ENCODE measurements around the gene PRSS8. TPM values are rescaled to one million over a fixed set of nuclear protein-coding genes. Genes with fewer than 3 reads are reported as not detected.

The PRSS8 gene
- total and polyA plus RNA-seq, 4 donors: 0.10 to 1.5 (median 0.70) TPM

DNA sequence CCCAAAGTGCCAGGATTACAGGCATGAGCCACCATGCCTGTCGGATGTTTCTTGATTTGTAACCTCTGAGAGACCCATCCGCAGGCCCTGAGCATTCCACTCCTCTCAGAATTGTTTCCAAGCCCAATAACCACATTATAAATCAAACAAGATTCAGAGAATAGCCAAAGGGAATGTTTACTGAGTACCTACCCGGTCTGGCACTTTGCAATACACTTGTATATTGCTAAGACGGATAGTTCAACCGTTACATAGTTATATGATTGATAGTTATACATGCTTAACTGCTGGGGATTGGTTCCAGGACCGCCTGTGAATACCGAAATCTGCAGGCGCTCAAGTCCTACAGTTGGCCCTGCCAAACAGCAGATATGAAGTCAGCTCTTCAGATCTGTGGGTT is 21.1 kb downstream of the PRSS8 start:
- WGBS (ENCODE audit: insufficient coverage): 100% methylated on average over 4 of the region's 8 CpGs

DNA sequence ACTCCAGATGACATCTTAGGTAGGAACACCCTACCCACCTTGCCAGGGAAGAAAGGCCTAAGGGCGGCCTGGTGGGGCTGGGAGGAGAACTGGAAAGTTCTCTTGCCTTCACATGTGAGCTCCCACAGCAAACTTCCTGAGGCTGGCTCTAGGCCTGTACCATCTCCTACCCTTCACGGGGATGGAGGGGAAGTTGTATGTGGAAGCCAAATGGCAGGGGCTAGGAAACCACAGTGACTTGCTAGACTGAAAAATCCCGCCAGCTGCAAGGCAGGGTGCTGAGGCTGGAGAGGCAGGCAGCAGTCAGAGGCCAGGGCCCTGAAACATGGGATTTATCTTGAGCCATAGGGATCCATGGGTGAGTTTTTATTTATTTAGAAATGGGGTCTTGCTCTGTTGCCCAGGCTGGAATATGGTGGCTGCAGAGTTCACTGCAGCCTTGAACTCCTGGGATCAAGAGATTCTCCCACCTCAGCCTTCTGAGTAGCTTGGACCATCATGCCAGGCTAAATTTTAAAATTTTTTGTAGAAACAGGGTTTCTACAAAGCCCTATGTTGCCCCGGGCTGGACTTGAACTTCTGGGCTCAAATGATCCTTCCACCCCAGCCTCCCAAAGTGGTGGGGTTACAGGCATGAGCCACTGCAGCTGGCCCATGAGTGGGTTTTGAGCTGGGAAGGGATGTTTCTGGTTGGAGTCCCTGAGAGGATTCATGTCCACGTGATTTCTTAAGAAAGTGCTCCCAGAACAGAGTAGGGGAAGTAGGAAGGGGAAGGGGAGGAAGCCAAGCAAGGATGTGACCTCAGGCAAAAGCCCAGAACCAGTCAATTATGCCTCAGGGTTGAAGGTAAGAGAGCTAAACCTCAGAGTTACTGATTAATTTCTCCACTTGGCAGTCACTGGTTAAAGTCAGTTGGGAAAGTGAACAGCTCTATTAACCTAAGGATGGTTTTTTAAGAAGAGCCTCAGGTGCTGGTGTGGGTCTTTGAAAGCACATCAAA is 22.1 kb downstream of the PRSS8 start:
- H3K36me3 ChIP-seq (ENCODE audit: control insufficient read depth, insufficient read depth, low read length): peaks cover 47% of the 10 kb centered on the region
- no peaks in the 10 kb centered on the region for H3K9me3 ChIP-seq (ENCODE audit: control insufficient read depth, insufficient read depth, low read length)
- H3K27me3 ChIP-seq (ENCODE audit: control insufficient read depth, insufficient read depth, low read length): no peaks in the 10 kb centered on the region
- no peak overlapping the region for H3K4me3 ChIP-seq (ENCODE audit: low read depth, low read length)
- H3K4me1 ChIP-seq (ENCODE audit: control insufficient read depth, insufficient read depth, low read length): peaks cover 30% of the 10 kb centered on the region
- DNase-seq (ENCODE audit: low read depth in 4 of 6, low spot score in 6 of 6): no peak
- 81% methylated on average over 3 of the region's 5 CpGs for WGBS (ENCODE audit: insufficient coverage)
- H3K27ac ChIP-seq (ENCODE audit: low read depth, low read length): no peak overlapping the region

More for the DNA sequence above, 21.1 kb downstream of the PRSS8 start:
- Histone ChIP-seq H3K4me3 (ENCODE audit: low read depth, low read length) (no peak overlapping the region), H3K27ac (ENCODE audit: low read depth, low read length) (no peak overlapping the region), H3K4me1 (ENCODE audit: control insufficient read depth, insufficient read depth, low read length) (peaks cover 27% of the 10 kb centered on the region), H3K27me3 (ENCODE audit: control insufficient read depth, insufficient read depth, low read length) (no peaks in the 10 kb centered on the region), H3K9me3 (ENCODE audit: control insufficient read depth, insufficient read depth, low read length) (no peaks in the 10 kb centered on the region), H3K36me3 (ENCODE audit: control insufficient read depth, insufficient read depth, low read length) (peaks cover 47% of the 10 kb centered on the region)
- no peak for DNase-seq (ENCODE audit: low read depth in 4 of 6, low spot score in 6 of 6)

DNA sequence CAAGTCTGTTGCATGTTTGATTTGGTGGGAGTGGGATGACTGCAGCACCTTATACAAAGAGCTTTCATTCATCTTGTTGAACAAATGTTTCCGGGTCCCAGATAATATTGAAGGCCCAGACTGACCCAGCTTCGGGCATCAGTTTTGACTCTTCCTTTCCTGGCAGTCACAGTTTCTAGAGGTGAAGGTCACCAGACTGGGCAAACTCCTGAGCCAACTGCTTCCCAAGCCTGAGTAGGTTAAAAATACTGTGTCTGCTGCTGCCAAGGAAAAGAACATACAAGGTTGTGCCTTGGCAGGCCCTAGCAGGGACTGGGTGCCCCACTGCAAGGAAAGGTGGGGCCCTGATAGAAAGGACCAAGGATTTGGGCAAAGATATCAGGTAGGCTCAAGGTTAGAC is 22.8 kb downstream of the PRSS8 start:
- Histone ChIP-seq H3K4me3 (ENCODE audit: low read depth, low read length) (no peak overlapping the region), H3K36me3 (ENCODE audit: control insufficient read depth, insufficient read depth, low read length) (peaks cover 47% of the 10 kb centered on the region), H3K4me1 (ENCODE audit: control insufficient read depth, insufficient read depth, low read length) (peaks cover 27% of the 10 kb centered on the region), H3K9me3 (ENCODE audit: control insufficient read depth, insufficient read depth, low read length) (no peaks in the 10 kb centered on the region), H3K27me3 (ENCODE audit: control insufficient read depth, insufficient read depth, low read length) (no peaks in the 10 kb centered on the region), H3K27ac (ENCODE audit: low read depth, low read length) (no peak overlapping the region)
- no peak for DNase-seq (ENCODE audit: low read depth in 4 of 6, low spot score in 6 of 6)
- WGBS (ENCODE audit: insufficient coverage): 82% methylated on average over 2 of the region's 2 CpGs

DNA sequence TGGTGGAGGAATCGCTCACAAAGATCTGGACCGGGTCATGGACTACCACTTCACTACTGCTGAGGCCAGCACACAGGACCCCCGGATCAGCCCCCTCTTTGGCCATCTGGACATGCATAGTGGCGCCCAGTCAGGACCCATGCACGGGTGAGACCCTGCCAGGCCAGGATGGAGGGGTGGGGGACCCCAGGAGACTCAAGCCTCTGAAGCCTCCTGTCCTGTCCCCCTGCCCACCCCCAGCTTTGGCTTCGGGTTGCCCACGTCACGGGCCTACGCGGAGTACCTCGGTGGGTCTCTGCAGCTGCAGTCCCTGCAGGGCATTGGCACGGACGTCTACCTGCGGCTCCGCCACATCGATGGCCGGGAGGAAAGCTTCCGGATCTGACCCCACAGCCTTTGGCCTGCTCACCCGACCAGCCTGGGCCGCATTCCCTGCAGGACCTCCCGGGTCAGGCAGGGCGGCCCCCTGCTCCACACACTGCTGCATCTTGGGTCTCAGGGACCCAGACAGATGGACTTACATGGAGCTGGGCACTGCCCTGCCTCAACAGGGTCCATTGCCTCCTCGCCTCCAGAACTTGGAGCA is 23.6 kb downstream of the PRSS8 start:
- peaks cover 47% of the 10 kb centered on the region for H3K36me3 ChIP-seq (ENCODE audit: control insufficient read depth, insufficient read depth, low read length)
- H3K9me3 ChIP-seq (ENCODE audit: control insufficient read depth, insufficient read depth, low read length): no peaks in the 10 kb centered on the region
- DNase-seq (ENCODE audit: low read depth in 4 of 6, low spot score in 6 of 6): no peak
- no peak overlapping the region for H3K4me3 ChIP-seq (ENCODE audit: low read depth, low read length)
- peaks cover 26% of the 10 kb centered on the region for H3K4me1 ChIP-seq (ENCODE audit: control insufficient read depth, insufficient read depth, low read length)
- no peak overlapping the region for H3K27ac ChIP-seq (ENCODE audit: low read depth, low read length)
- H3K27me3 ChIP-seq (ENCODE audit: control insufficient read depth, insufficient read depth, low read length): no peaks in the 10 kb centered on the region
- 94% methylated on average over 19 of the region's 23 CpGs for WGBS (ENCODE audit: insufficient coverage)

DNA sequence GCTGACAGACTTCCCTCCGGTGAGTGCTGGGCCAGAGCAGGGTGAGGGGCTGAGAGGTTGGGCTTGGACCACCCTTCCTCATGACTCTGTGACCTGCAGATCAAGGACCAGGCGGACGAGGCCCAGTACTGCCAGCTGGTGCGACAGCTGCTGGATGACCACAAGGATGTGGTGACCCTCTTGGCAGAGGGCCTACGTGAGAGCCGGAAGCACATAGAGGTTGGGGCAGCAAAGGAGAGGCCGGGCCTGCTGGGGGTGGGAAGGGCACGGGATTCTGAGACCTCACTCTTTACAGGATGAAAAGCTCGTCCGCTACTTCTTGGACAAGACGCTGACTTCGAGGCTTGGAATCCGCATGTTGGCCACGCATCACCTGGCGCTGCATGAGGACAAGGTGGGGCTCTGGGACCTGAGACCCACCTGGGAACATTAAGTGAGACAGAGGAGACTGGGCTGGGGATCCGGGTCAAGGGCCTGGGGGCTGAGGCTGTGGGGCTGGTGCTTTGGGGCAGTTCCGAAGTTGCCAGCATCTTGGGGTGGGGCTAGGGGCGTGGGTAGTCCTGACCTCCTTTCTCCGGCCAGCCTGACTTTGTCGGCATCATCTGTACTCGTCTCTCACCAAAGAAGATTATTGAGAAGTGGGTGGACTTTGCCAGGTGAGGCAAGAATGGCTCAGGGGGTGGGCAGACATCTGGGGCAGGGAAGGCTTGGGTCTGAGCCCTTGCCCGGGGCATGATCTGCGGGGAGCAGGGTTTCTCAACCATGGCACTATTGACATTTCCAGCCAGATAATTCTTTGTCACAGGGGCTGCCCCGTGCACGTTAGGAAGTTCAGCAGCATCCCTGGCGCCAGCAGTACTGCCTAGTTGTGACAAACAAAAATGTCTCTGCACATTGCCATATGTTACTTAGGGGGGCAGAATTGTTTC is 25.2 kb downstream of the PRSS8 start:
- peaks cover 25% of the 10 kb centered on the region for H3K4me1 ChIP-seq (ENCODE audit: control insufficient read depth, insufficient read depth, low read length)
- H3K27ac ChIP-seq (ENCODE audit: low read depth, low read length): no peak overlapping the region
- no peak overlapping the region for H3K4me3 ChIP-seq (ENCODE audit: low read depth, low read length)
- H3K36me3 ChIP-seq (ENCODE audit: control insufficient read depth, insufficient read depth, low read length): peaks cover 47% of the 10 kb centered on the region
- 92% methylated on average over 24 of the region's 26 CpGs for WGBS (ENCODE audit: insufficient coverage)
- H3K27me3 ChIP-seq (ENCODE audit: control insufficient read depth, insufficient read depth, low read length): no peaks in the 10 kb centered on the region
- no peak for DNase-seq (ENCODE audit: low read depth in 4 of 6, low spot score in 6 of 6)
- H3K9me3 ChIP-seq (ENCODE audit: control insufficient read depth, insufficient read depth, low read length): no peaks in the 10 kb centered on the region

DNA sequence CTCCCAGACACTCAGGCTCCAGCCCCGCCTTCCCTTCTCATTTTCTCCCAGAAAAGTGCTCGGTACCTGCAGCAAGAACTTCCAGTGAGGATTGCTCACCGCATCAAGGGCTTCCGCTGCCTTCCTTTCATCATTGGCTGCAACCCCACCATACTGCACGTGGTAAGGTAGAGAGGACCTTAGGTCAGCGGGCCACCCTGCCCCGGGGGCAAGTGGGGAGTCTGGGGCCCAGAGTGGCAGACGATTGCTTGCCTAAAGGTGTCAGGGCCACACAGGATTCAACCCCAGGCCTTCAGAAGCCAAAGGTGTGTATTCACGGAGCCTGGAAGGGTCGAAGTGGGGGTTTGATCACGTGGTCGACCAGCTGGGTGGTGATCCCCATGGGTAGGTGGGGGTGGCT is 25.9 kb downstream of the PRSS8 start:
- Histone ChIP-seq H3K36me3 (ENCODE audit: control insufficient read depth, insufficient read depth, low read length) (peaks cover 47% of the 10 kb centered on the region), H3K9me3 (ENCODE audit: control insufficient read depth, insufficient read depth, low read length) (no peaks in the 10 kb centered on the region), H3K4me1 (ENCODE audit: control insufficient read depth, insufficient read depth, low read length) (peaks cover 25% of the 10 kb centered on the region), H3K27ac (ENCODE audit: low read depth, low read length) (no peak overlapping the region), H3K4me3 (ENCODE audit: low read depth, low read length) (no peak overlapping the region), H3K27me3 (ENCODE audit: control insufficient read depth, insufficient read depth, low read length) (no peaks in the 10 kb centered on the region)
- 94% methylated on average over 7 of the region's 12 CpGs for WGBS (ENCODE audit: insufficient coverage)
- DNase-seq (ENCODE audit: low read depth in 4 of 6, low spot score in 6 of 6): no peak

DNA sequence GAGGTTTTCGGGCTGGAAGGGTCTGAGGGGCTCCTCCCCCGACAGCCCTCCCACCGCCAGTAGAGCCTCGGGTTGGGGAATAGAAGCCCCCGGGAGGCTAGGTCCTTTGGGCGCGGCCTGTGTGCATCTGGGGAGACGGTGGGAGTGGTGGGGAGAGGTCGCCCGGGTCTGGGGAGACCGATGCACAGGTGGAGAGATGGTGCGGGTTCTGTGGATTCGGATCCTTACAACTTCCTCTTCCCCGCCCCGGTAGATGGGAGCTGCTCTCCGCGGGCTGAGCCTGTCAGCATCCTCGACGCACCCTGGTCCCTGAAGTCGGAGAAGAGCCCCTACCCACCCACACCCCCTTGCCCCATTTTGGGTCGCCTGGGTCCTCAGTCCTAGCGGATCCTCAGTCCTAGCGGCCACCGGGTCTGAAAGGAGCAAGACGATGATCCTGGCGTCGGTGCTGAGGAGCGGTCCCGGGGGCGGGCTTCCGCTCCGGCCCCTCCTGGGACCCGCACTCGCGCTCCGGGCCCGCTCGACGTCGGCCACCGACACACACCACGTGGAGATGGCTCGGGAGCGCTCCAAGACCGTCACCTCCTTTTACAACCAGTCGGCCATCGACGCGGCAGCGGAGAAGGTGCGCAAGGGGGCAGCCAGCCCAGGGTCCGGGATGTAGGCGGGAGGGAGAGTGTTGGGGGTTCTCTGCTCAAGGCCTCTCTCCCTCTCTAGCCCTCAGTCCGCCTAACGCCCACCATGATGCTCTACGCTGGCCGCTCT is 26.6 kb downstream of the PRSS8 start:
- no peak overlapping the region for H3K27ac ChIP-seq (ENCODE audit: low read depth, low read length)
- no peaks in the 10 kb centered on the region for H3K9me3 ChIP-seq (ENCODE audit: control insufficient read depth, insufficient read depth, low read length)

DNA sequence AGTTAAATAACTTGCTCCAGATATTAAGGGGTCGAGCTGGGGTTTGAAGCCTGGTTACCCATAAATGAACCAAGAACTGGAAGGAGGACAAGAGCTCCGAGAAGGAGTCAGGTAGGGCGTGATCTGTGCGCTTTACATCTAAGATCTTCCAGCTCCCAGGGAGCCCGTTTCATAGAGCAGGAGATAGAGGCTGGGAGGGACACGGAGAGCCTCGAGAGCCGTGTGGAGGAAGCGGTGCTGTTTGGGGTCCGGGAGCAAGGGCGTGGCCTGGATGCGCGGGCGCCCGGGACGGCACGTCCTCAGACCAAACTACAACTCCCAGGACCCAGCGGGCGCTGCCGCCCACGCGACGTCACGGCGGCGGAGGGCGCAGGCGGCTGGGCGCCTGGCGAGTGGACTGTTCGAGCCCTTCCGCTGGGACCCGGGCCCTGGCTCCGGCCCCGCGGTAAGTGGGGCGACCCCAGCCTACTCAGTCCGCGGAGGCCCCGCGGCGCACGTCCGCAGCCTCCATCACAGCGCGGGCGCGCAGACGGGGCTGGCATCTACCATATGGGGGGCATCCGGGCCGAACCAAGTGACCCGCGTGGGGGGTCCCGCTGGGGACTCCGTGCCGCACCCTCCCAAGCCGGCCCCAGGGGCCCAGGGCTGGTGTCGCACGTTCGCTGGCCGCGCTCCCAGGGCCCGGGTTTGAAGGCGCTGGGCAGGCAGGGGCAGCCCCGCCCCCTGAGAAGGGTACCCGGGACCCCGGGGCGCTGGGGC is 27.3 kb downstream of the PRSS8 start, which contains the start of gene BCKDK:
BCKDK (plus strand) TSS at position 352 of the 759 bp plus-strand sequence. CDS start 838 bp downstream, outside the sequence.
- H3K27ac ChIP-seq (ENCODE audit: low read depth, low read length): no peak within 1 kb of the TSS
- DNase-seq (ENCODE audit: low read depth in 4 of 6, low spot score in 6 of 6): peak in 2 of 6 donors; percentile 89 to 90
- H3K4me3 ChIP-seq (ENCODE audit: low read depth, low read length): peak within 1 kb of the TSS; percentile 66
- peaks cover 25% of the 10 kb centered on the region for H3K4me1 ChIP-seq (ENCODE audit: control insufficient read depth, insufficient read depth, low read length)
- no peaks in the 10 kb centered on the region for H3K9me3 ChIP-seq (ENCODE audit: control insufficient read depth, insufficient read depth, low read length)
- WGBS (ENCODE audit: insufficient coverage): 5% methylated on average over 68 of the region's 68 CpGs
- peaks cover 42% of the 10 kb centered on the region for H3K36me3 ChIP-seq (ENCODE audit: control insufficient read depth, insufficient read depth, low read length)
- no peaks in the 10 kb centered on the region for H3K27me3 ChIP-seq (ENCODE audit: control insufficient read depth, insufficient read depth, low read length)

More for the DNA sequence above, 26.6 kb downstream of the PRSS8 start:
- DNase-seq (ENCODE audit: low read depth in 4 of 6, low spot score in 6 of 6): peak in 1 of 6 donors; percentile 6
- peaks cover 25% of the 10 kb centered on the region for H3K4me1 ChIP-seq (ENCODE audit: control insufficient read depth, insufficient read depth, low read length)
- peaks cover 47% of the 10 kb centered on the region for H3K36me3 ChIP-seq (ENCODE audit: control insufficient read depth, insufficient read depth, low read length)
- 29% methylated on average over 38 of the region's 57 CpGs for WGBS (ENCODE audit: insufficient coverage)
- peak overlapping the region; percentile 66 for H3K4me3 ChIP-seq (ENCODE audit: low read depth, low read length)
- H3K27me3 ChIP-seq (ENCODE audit: control insufficient read depth, insufficient read depth, low read length): no peaks in the 10 kb centered on the region
